ENCODE data around the gene STIMATE. TPM values are rescaled to one million over a fixed set of nuclear protein-coding genes. Genes with fewer than 3 reads are reported as not detected.

Gene STIMATE
- total and polyA plus RNA-seq, 2 experiments from 2014 or later, result 11.2 to 23.6 TPM

GRCh38 chr3:52857864-52858263 lies 39.5 kb downstream of the STIMATE start:
- Mint-ChIP-seq H3K36me3 (ENCODE audit: low read depth) (peaks cover 3% of the 10 kb centered on the region; the same call in 2 of the 3 replicates), H3K9me3 (no peaks in the 10 kb centered on the region), H3K27me3 (ENCODE audit: insufficient read depth, low read depth, poor library complexity) (no peaks in the 10 kb centered on the region), H3K4me1 (no peaks in the 10 kb centered on the region; the same call in 2 of the 3 replicates), H3K27ac (no peak overlapping the region), H3K4me3 (no peak overlapping the region)
- Histone ChIP-seq H3F3A (replicated peaks; ENCODE audit: low read depth) (no peaks in the 10 kb centered on the region), H3K4me1 (ENCODE audit: insufficient read depth) (no peaks in the 10 kb centered on the region), H4K20me1 (replicated peaks; ENCODE audit: insufficient read depth) (peaks cover 7% of the 10 kb centered on the region; the same call in 1 of the 2 replicates), H3K27me3 (ENCODE audit: insufficient read depth) (no peaks in the 10 kb centered on the region), H3K9me2 (ENCODE audit: insufficient read depth) (no peaks in the 10 kb centered on the region), H3K79me2 (replicated peaks; ENCODE audit: insufficient read depth) (no peaks in the 10 kb centered on the region), H3K36me3 (ENCODE audit: insufficient read depth) (no peaks in the 10 kb centered on the region), H3K4me2 (no peak overlapping the region), H3K27ac (ENCODE audit: low read depth) (no peak overlapping the region), H2AFZ (no peak overlapping the region), H3K4me3 (no peak overlapping the region)
- DNase-seq (ENCODE audit: low spot score), result no peak
- TF ChIP-seq CREB1 (CRISPR knock-in tag; IDR thresholded peaks at IDR 0.05; ENCODE audit: low read depth) (no peak), NANOG (IDR thresholded peaks at IDR 0.05; ENCODE audit: borderline replicate concordance) (no peak)
- ATAC-seq, result no peak

- Histone ChIP-seq H3K9me2 (ENCODE audit: insufficient read depth) (no peaks in the 10 kb centered on the region), H3K27ac (ENCODE audit: low read depth) (no peak overlapping the region), H3K79me2 (replicated peaks; ENCODE audit: insufficient read depth) (no peaks in the 10 kb centered on the region), H2AFZ (no peak overlapping the region), H3K4me2 (no peak overlapping the region), H4K20me1 (replicated peaks; ENCODE audit: insufficient read depth) (peaks cover 7% of the 10 kb centered on the region; the same call in 1 of the 2 replicates), H3K4me1 (ENCODE audit: insufficient read depth) (no peaks in the 10 kb centered on the region), H3K4me3 (no peak overlapping the region), H3F3A (replicated peaks; ENCODE audit: low read depth) (no peaks in the 10 kb centered on the region), H3K27me3 (ENCODE audit: insufficient read depth) (no peaks in the 10 kb centered on the region), H3K36me3 (ENCODE audit: insufficient read depth) (no peaks in the 10 kb centered on the region)
- Mint-ChIP-seq H3K4me1 (no peaks in the 10 kb centered on the region; the same call in 2 of the 3 replicates), H3K9me3 (no peaks in the 10 kb centered on the region), H3K36me3 (ENCODE audit: low read depth) (peaks cover under 1% of the 10 kb centered on the region; the same call in 1 of the 3 replicates), H3K27me3 (ENCODE audit: insufficient read depth, low read depth, poor library complexity) (no peaks in the 10 kb centered on the region), H3K27ac (no peak overlapping the region), H3K4me3 (no peak overlapping the region)
- TF ChIP-seq NANOG (IDR thresholded peaks at IDR 0.05; ENCODE audit: borderline replicate concordance) (no peak), ZNF462 (CRISPR knock-in tag; IDR thresholded peaks at IDR 0.05) (no peak), ETS1 (IDR thresholded peaks at IDR 0.05) (no peak), JUNB (IDR thresholded peaks at IDR 0.05; ENCODE audit: unreplicated experiment) (no peak), CREB1 (CRISPR knock-in tag; IDR thresholded peaks at IDR 0.05; ENCODE audit: low read depth) (no peak), ZNF331 (CRISPR knock-in tag; IDR thresholded peaks at IDR 0.05; ENCODE audit: low read depth) (no peak), EZH2phosphoT487 (IDR thresholded peaks at IDR 0.05; ENCODE audit: unreplicated experiment) (no peak)
- ATAC-seq, result no peak
- no peak for DNase-seq (ENCODE audit: low spot score)
Observed at GRCh38 chr3:52857133-52857532, 40.2 kb downstream of the STIMATE start.

Measured in GM23338 (cell line).